Prostate gland (tissue), 2 donors: ENCODE data around the gene ZSWIM6. TPM values are rescaled to one million over a fixed set of nuclear protein-coding genes. Genes with fewer than 3 reads are reported as not detected.

Experiments used
- DNase-seq: peaks from one replicate; pipeline ENCODE4 v3.0.0-alpha.2; 2019; ENCODE audit warnings: low spot score
- H3K27ac ChIP-seq, 2 donors: fragments of 200-600 bp; sonication (generic); 2 replicates each; pipeline ENCODE4 v1.5.1; 2017 to 2019
- H3K27me3 ChIP-seq: fragments of 200-600 bp; sonication (generic); replicated peaks from 2 replicates; pipeline ENCODE4 v1.5.1; 2019; ENCODE audit not compliant: insufficient read depth
- H3K36me3 ChIP-seq, 2 donors: fragments of 200-600 bp; sonication (generic); 1 replicate in 1 of 2; 2 replicates in 1 of 2; pipeline versions ENCODE4 v1.5.1 to v1.8.1; 2017 to 2019
- H3K4me1 ChIP-seq: fragments of 200-600 bp; sonication (generic); replicated peaks from 2 replicates; pipeline ENCODE4 v1.5.1; 2019
- H3K4me3 ChIP-seq, 2 donors: fragments of 200-600 bp; sonication (generic); 2 replicates each; pipeline ENCODE4 v1.5.1; 2017 to 2019
- H3K9me3 ChIP-seq: fragments of 200-600 bp; sonication (generic); 2 replicates; pipeline ENCODE4 v1.5.1; 2017
- CTCF ChIP-seq, 4 experiments: fragments of 200-600 bp in 2 of 4; fragments of 450-650 bp in 2 of 4; sonication (generic) in 2 of 4; IDR thresholded peaks; 1 replicate in 3 of 4; 2 replicates in 1 of 4; pipeline ENCODE4 v1.5.1; 2016 to 2019; ENCODE audit warnings: antibody characterized with exemption in 4 of 4, mild to moderate bottlenecking in 2 of 4, moderate library complexity in 2 of 4
- POLR2A ChIP-seq: fragments of 450-650 bp; IDR thresholded peaks from one replicate; pipeline ENCODE4 v1.6.1; 2016; ENCODE audit warnings: antibody characterized with exemption, mild to moderate bottlenecking
- POLR2AphosphoS5 ChIP-seq: sonication (generic); formaldehyde crosslinking; IDR thresholded peaks from one replicate; pipeline ENCODE4 v1.6.1; 2017; ENCODE audit warnings: antibody characterized with exemption
- WGBS: methylation state at CpG from one replicate; pipeline ENCODE4 v1.1.5; 2018; 5-methylcytosine and 5-hydroxymethylcytosine counted together
- intact Hi-C: fragments of 100-400 bp; cut with DNase I; formaldehyde crosslinking; loops from one replicate; pipeline ENCODE4 v1.14.2; 2022
- total RNA-seq, 2 donors: library from RNA; depleted of rRNA; stranded (reverse); fragments of >200 nt; gene quantifications; one replicate each; pipeline ENCODE4 v1.1.0, GENCODE V29; 2016

Gene ZSWIM6
- total RNA-seq, 2 donors from 2014 or later: 8.7 to 13.7 TPM

DNA sequence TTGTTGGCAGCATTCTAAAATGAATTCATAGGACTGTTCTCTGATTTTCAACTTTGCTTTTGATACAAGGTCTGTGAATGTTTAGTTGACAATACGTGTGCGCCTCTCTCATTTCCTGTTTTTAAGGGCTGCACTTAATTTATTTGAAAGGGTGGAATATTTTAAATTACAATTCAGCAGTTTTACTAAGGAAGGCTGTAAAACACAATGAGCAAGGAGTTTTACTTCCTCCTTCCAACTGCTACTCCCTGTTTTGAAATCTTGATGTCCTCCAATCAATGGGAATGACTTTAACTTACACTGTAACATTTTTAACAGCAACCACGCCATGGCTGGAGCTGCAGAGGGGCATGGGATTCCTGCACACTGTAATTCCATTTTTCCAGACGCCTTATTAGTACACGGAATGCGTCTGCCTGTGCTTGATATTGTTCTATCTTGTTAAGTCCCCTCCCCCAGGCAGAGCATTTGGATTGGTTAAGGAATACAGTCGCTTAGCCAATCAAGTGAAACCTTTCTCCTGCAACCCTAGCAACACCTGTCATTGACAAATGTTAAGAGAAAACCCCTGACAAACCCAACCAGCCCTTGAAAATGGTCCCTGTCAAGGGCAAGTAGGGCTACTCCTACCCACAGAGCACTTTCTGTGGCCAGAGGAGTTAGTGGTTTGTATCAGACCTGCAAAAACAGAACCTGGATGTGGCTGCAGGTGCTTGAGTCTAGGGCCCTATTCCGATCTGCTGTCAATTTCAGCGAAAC is 12.5 kb upstream of the ZSWIM6 start:
- H3K27ac ChIP-seq: no peak overlapping the region
- 45% methylated on average over 9 of the region's 9 CpGs for WGBS
- no peaks in the 10 kb centered on the region for H3K36me3 ChIP-seq
- no peak for TF ChIP-seq POLR2A
- no peak for TF ChIP-seq POLR2AphosphoS5
- no peak for TF ChIP-seq CTCF (IDR thresholded peaks at IDR 0.05)
- no peak for DNase-seq
- intact Hi-C loops: no loop called here
- H3K9me3 ChIP-seq: no peaks in the 10 kb centered on the region
- no peaks in the 10 kb centered on the region for H3K4me1 ChIP-seq
- no peak overlapping the region for H3K4me3 ChIP-seq
- H3K27me3 ChIP-seq: no peaks in the 10 kb centered on the region

DNA sequence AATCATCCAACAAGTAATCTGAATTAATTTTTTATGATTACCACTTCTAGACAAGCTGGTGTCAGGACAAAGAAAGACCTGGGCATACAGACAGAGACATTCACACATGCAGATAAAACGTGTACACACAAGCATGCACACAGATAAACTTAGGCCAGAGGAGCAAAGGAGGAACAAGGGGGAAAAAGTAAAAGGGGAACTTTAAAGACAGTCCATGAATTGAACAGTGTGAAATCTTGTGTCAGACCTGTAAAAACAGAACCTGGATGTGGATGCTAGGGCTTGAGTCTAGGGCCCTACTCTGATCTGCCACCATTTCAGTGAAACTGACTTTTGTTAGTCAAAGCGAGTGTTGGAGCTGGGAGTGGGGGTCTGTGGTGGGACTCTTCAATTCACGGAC is 11.2 kb upstream of the ZSWIM6 start:
- intact Hi-C loops: no loop called here
- H3K27me3 ChIP-seq: no peaks in the 10 kb centered on the region
- TF ChIP-seq POLR2AphosphoS5 (no peak), CTCF (IDR thresholded peaks at IDR 0.05) (no peak), POLR2A (no peak)
- WGBS: 87% methylated on average over 3 of the region's 3 CpGs
- no peaks in the 10 kb centered on the region for H3K36me3 ChIP-seq
- no peak overlapping the region for H3K27ac ChIP-seq
- no peak overlapping the region for H3K4me3 ChIP-seq
- no peak for DNase-seq
- no peaks in the 10 kb centered on the region for H3K4me1 ChIP-seq
- no peaks in the 10 kb centered on the region for H3K9me3 ChIP-seq

DNA sequence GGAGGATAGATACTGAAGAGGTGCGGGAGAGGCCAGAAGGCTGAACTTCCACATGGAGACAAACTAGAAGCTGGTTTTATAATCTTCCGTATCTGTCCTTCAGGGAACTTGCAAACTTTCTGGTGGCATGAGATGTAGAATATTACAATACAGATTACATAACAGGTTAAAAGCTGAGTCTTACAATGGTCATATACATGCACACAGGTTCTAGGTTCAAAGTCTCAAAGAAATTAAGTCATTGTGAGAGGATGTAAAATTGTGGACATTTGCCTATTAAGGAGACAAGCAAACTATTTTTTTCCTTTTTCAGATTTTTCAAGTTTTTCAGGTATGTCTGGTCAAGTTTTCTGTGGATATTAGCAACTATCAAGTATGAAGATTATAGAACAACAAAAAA is 10.4 kb upstream of the ZSWIM6 start:
- Histone ChIP-seq H3K4me3 (no peak overlapping the region), H3K27me3 (no peaks in the 10 kb centered on the region), H3K9me3 (no peaks in the 10 kb centered on the region), H3K4me1 (no peaks in the 10 kb centered on the region), H3K27ac (no peak overlapping the region), H3K36me3 (no peaks in the 10 kb centered on the region)
- TF ChIP-seq CTCF (IDR thresholded peaks at IDR 0.05) (no peak), POLR2A (no peak), POLR2AphosphoS5 (no peak)
- 95% methylated on average over 2 of the region's 2 CpGs for WGBS
- DNase-seq: no peak
- intact Hi-C loops: no loop called here

- H3K4me3 ChIP-seq: no peak overlapping the region
- H3K9me3 ChIP-seq: no peaks in the 10 kb centered on the region
- TF ChIP-seq CTCF (IDR thresholded peaks at IDR 0.05) (no peak), POLR2A (no peak), POLR2AphosphoS5 (no peak)
- no peak for DNase-seq
- no peaks in the 10 kb centered on the region for H3K36me3 ChIP-seq
- intact Hi-C loops: no loop called here
- 95% methylated on average over 4 of the region's 4 CpGs for WGBS
- H3K27ac ChIP-seq: no peak overlapping the region
- no peaks in the 10 kb centered on the region for H3K27me3 ChIP-seq
- H3K4me1 ChIP-seq: no peaks in the 10 kb centered on the region
These were observed 9.0 kb upstream of the ZSWIM6 start for GRCh38 chr5:61322738-61323725.
